ENCODE measurements around the gene PTPN5.

PTPN5 gene

DNA sequence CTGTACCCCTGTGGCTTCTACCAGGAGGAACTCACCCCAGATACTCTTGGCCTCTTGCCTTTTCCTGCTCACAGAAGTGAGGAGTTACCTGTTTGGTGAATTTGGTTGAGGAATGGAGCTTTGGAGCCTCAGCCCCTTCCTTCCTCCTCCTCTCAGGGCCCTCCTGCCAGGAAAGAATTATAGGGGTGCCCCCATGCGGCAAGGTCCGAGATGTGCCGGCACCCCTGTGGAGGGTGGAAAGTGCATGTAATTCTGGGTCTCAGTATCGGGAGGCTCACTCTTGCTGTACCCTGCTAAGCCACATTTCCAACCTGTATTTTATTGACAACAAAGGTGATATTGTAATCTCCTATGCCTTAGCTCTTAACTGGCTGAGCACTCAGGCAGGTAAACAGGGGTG is 51.9 kb downstream of the PTPN5 start:
- no peak for DNase-seq (ENCODE audit: low read depth)

DNA sequence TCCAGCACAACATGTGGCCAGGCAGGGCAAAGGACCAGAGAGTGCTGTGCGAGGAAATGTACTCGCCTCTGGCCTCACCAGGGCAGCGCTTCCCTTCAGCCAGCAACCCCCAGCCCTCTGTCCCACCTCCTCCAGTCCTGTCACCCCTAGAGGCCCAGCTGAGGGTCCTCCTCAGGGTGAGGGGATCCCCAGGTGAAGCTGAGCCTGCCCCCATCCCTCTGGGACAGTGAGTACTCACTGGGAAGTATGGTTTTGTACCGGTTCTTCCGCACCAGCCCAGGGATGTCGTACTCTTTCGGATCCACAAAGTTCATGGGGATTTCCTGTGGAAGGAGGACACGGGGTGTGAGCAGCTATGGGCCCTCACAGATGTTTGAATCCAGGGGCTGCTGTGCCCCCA is 54.0 kb downstream of the PTPN5 start:
- no peak for DNase-seq (ENCODE audit: low read depth)

GRCh38 chr11:18736590-18737148 is 54.9 kb downstream of the PTPN5 start:
- no peak for DNase-seq (ENCODE audit: low read depth)

GRCh38 chr11:18733202-18733601 is 58.4 kb downstream of the PTPN5 start:
- DNase-seq (ENCODE audit: low read depth) = no peak

- DNase-seq (ENCODE audit: low read depth) = no peak
Observed at GRCh38 chr11:18731949-18732821, 59.4 kb downstream of the PTPN5 start.

GRCh38 chr11:18731441-18731840 is 60.2 kb downstream of the PTPN5 start:
- DNase-seq (ENCODE audit: low read depth) = no peak

- no peak for DNase-seq (ENCODE audit: low read depth)
Observed at GRCh38 chr11:18730020-18730419, 61.6 kb downstream of the PTPN5 start.

DNA sequence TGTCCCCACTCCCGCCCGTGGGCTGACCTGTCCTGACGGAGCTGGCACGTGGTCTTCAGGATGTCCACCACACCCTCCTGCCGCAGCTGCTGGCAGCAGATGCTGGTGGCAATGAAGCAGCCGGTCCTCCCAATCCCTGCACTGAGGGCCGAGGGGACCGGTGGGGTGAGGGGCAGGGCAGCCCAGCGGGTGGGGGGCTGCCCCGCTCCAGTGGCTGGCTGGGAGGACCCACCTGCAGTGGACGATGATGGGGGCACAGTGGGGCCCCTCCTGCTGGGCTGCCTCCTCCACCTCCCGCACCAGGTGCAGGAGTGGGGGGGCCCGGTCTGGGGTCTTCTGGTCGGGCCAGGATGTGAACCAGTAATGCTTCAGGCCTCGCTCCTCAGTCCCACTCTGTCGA is 62.2 kb downstream of the PTPN5 start:
- no peak for DNase-seq (ENCODE audit: low read depth)

DNA sequence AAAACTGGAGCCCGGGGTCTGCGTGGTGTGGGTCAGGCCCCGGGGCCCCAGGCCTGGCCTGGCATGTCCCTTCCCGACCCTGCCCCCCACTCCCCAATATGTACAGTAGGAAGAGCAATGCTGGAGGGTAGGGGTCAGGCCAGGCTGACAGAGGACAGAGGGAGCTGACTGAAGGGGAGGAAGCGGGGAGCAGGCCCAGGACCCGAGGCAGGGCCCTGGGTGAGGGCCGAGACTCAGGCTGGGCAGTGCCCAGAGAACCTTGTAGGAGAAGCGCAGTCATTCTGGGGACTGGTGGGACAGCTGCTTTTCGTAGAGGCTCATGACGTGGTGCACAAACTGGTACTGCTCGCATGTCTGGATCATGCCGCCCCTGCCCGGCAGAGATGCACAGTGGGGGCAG is 62.9 kb downstream of the PTPN5 start:
- DNase-seq (ENCODE audit: low read depth) = no peak

- DNase-seq (ENCODE audit: low read depth) = no peak
Observed at GRCh38 chr11:18727479-18728236, 63.9 kb downstream of the PTPN5 start.

DNA sequence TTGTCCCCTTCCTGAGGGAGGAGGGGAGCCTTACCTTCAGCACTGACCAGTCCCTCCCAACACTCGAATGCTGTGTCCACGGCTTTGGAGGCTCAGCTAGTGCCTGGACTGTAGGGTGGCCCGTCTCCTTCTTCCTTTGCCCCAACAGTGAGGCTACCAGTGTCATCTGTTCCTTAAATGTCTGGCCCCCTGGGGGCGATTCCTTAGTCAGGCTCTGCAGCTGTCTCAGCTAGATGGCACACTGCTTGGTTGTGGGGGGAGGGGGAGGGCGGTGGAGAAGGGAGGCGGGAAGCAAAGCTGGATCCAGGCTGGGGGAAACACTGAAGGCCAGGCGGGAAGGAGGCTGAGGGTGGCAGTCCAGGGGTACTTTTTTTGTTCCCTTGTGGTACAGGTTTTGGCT is 65.6 kb downstream of the PTPN5 start, which contains the start of gene IGSF22:
Gene IGSF22 (minus strand): TSS at position 149 of the 400 bp plus-strand sequence. CDS start 1,952 bp downstream, outside the sequence.
- no peak for DNase-seq (ENCODE audit: low read depth)

GRCh38 chr11:18723991-18724390 is 67.6 kb downstream of the PTPN5 start:
- no peak for DNase-seq (ENCODE audit: low read depth)

DNA sequence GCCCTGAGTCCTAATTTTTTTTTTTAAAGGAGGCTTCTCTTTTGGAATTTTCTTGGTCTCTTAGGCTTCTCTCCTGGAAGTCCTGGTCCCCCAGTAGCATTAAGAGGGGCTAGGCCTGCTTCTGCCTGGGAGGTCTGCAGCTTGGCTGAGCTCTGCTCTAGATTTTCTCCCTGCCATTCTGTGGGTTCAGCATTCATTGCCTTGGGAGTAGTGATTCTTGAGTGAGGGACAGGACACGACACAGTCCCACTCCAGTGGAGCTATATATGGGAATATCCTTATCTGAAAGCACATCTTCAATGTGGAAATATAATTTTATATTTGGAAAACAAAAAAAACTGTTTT is 69.3 kb downstream of the PTPN5 start:
- DNase-seq (ENCODE audit: low read depth) = no peak

DNA sequence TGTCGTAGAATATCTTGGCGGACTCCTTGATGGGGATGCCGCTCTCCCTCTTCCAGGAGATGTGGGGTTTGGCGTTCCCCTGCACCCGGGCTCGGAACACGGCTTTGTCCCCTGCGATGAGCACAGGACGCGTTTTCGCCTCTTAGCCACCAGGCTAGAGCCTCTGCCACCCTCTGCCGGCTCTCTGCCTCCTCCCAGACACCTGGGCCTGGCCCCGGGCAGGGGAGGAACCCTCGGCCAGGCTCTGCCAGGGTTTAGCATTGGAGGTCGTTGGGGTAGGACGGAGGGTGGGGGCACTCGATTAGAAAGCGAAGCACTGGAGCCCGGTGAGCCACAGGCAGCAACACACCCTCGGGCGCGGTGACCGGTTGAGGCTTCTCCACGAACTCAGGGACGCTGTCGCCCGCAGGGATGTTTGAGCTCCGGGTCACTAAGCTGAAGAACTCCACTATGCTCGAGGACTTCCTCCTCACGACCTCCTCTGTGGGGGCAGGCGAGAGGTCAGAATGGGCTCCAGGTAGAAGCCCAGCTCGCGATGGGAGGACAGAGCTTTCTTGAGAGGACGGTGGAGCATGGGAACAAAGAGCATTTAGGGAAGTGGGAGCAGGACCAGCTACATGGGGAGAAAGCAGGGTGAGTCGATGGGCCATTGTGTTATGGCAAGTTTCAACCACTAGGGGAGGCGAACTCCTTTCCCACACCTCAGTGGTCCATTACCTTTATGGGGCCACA is 69.9 kb downstream of the PTPN5 start:
- DNase-seq (ENCODE audit: low read depth) = no peak

DNA sequence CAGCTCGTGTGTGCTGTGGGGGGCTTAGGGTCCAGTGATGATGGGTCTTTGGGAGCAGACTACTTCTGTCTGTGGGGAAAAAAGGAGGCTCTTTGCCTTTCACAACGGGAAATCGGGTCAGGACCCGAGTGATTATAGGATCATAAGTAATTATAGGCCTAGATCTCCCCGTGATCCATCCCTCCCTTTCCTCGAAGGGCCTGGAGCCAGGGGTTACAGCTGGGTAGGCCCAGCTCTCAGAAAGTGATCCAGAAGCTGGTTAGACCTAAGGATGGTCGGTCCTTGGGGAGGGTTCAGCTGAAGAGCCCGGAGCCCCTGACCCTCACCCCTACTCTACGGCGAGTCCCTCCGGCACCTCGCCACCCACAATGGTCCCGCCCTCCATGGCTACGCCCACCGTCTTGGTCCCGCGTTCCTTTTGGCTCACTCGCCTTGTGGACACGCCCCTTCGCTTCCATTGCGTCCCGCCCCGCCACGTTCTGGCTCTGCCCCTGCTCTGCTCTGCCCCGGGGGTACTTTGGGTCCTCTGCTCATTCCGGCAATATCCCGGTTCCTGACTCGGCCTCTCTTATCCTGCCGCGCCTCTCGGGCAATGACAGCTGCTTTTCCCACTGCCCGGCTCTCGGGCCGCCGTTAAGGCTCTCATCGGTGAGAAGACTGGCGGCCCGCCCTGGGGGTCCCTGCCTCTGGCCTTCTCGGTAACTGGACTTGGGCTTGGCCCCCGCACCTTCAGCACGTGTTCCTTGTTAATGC is 70.6 kb downstream of the PTPN5 start:
- no peak for DNase-seq (ENCODE audit: low read depth)

- DNase-seq (ENCODE audit: low read depth) = peak; percentile 69
Observed at GRCh38 chr11:18720091-18720807, 71.3 kb downstream of the PTPN5 start.

DNA sequence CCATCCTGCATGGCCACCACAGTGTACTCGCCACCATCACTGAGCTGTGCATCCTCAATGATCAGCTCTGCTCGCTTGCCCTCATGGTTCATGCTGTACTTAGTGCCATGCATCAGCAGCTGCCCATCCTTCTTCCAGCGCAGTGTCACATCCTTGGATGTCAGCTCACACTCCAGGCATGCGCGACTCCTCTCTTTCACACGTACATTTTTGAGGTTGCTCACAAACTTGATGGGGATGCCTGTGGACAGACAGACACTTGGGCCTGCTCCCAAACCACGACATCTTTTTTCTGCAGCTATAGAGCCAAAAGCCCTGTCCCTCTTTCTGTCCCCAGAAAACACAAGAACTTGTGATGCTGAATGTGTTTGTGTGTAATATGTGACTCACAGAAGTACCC is 76.1 kb downstream of the PTPN5 start:
- DNase-seq (ENCODE audit: low read depth) = no peak

DNA sequence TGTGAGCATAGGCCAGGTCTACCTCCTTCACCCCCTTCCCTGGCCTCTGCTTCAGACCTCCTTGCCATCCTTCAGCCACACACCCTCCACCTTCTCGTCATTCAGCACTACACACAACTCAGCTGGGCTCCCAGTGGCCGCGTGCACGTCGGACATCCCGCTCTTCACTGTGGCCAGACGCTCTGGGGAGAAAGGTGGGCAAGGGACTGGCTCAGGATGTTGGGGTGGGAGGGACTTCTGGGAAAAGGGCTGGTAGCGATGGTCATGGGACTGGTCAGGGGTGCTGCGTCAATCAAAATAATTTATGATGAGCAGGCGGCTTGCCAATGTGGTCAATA is 77.2 kb downstream of the PTPN5 start:
- no peak for DNase-seq (ENCODE audit: low read depth)

DNA sequence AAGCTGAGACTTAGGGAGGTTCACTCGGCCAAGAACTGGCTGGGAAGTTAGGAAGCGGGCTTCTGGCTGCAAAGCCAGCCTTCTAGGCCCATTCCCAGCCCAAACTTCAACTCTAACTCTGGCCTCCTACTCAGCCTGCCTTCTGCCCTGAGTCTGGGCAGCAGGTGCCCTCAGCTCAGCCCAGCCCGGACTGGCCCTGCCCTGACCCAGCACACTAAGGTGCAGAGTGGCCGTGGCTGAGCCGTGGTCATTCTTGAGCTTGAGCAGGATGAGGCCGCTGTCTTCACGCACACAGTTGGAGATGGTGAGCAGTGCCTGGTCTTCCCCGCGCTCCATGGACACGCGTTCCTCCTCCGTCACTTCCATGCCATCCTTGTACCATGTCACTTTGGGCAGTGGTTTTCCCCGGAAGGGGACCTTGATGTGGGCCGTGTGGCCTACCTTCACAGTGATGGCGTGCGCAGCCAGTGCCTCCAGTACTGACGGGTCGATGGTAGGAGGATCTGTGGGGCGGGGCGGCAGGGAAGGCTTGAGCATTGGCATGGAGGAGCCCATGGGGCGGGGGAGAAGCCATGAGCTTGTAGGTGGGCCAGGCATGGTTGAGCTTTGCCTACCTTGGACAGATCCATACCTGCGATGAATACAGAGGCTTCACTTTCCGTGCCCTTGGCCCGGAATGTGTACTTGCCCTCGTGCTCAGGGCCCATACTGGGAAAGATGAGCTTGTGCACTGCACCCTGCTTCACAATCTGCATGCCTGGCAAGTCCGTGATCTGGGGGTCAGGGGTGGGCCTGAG is 77.8 kb downstream of the PTPN5 start:
- DNase-seq (ENCODE audit: low read depth) = no peak

- no peak for DNase-seq (ENCODE audit: low read depth)
Observed at GRCh38 chr11:18710545-18710944, 81.1 kb downstream of the PTPN5 start.

Data from stromal cell of bone marrow (primary cell).